Uterus (tissue), 4 donors: ENCODE results near the gene KCNQ1. TPM values are rescaled to one million over a fixed set of nuclear protein-coding genes. Genes with fewer than 3 reads are reported as not detected.
A peak's percentile ranks its signal among the peaks of the same experiment; 100 is the strongest.

ENCODE experiments used
- DNase-seq, 2 donors: peaks; one replicate each; pipeline ENCODE4 v3.0.0-alpha.2; 2019 to 2020
- H3K27ac ChIP-seq, 2 donors: fragments of 200-600 bp; sonication (generic); 1 replicate in 1 of 2; 2 replicates in 1 of 2; pipeline ENCODE4 v1.5.1; 2016 to 2018
- H3K27me3 ChIP-seq, 2 donors: fragments of 200-600 bp; sonication (generic); one replicate each; pipeline ENCODE4 v1.5.1; 2018 to 2019; ENCODE audit warnings: control low read depth in 1 of 2
- H3K36me3 ChIP-seq, 2 donors: fragments of 200-600 bp; sonication (generic); one replicate each; pipeline ENCODE4 v1.5.1; 2019; ENCODE audit warnings: control low read depth in 1 of 2
- H3K4me1 ChIP-seq, 2 donors: fragments of 200-600 bp; sonication (generic); one replicate each; pipeline ENCODE4 v1.5.1; 2018 to 2019; ENCODE audit warnings: control low read depth in 1 of 2
- H3K4me3 ChIP-seq, 2 donors: fragments of 200-600 bp; sonication (generic); 1 replicate in 1 of 2; 2 replicates in 1 of 2; pipeline ENCODE4 v1.5.1; 2018 to 2019; ENCODE audit warnings: mild to moderate bottlenecking in 1 of 2
- H3K9me3 ChIP-seq, 2 donors: fragments of 200-600 bp; sonication (generic); one replicate each; pipeline ENCODE4 v1.5.1; 2019; ENCODE audit warnings: control low read depth in 1 of 2
- CTCF ChIP-seq, 4 experiments: fragments of 200-600 bp in 2 of 4; fragments of 450-650 bp in 2 of 4; sonication (generic) in 2 of 4; IDR thresholded peaks; one replicate each; pipeline ENCODE4 v1.5.1; 2016 to 2019; ENCODE audit warnings: antibody characterized with exemption in 4 of 4, mild to moderate bottlenecking in 2 of 4, moderate library complexity in 1 of 4
- POLR2A ChIP-seq, 2 donors: fragments of 450-650 bp; IDR thresholded peaks; one replicate each; pipeline ENCODE4 v1.6.1; 2016; ENCODE audit warnings: antibody characterized with exemption in 2 of 2, mild to moderate bottlenecking in 1 of 2, moderate library complexity in 1 of 2
- intact Hi-C: fragments of 100-400 bp; cut with DNase I; formaldehyde crosslinking; loops from one replicate; pipeline ENCODE4 v1.15.1; 2023; ENCODE audit warnings: low total_unique reads
- total RNA-seq, 4 donors: library from RNA; depleted of rRNA in 3 of 4; stranded (reverse); fragments of >200 nt in 3 of 4; gene quantifications; one replicate each; pipeline versions ENCODE4 v1.1.0 to v1.2.4, GENCODE V29; 2014 to 2023
- donor health status: DM: yes; HTN: yes; CAD: no.

KCNQ1 gene
- total RNA-seq, 4 donors from 2014 or later, result 2.6 to 10.4 (median 5.4) TPM

GRCh38 chr11:2703363-2704141 lies 258.7 kb downstream of the KCNQ1 start:
- Histone ChIP-seq H3K9me3 (no peaks in the 10 kb centered on the region), H3K4me3 (no peak overlapping the region), H3K27ac (peak overlapping the region in 1 of 2 donors; percentile 7), H3K27me3 (no peaks in the 10 kb centered on the region), H3K36me3 (no peaks in the 10 kb centered on the region), H3K4me1 (peaks cover 0 to 8% of the 10 kb centered on the region in 2 donors)
- DNase-seq, result peak; percentile 10 to 37
- TF ChIP-seq POLR2A (IDR thresholded peaks at IDR 0.05) (no peak), CTCF (IDR thresholded peaks at IDR 0.05) (no peak)
- intact Hi-C loops, result loop anchor here (10.0 kb wide), 1 partner anchor 181 kb away; the partner anchor contains the start of gene CDKN1C

- H3K36me3 ChIP-seq, result no peaks in the 10 kb centered on the region
- TF ChIP-seq POLR2A (IDR thresholded peaks at IDR 0.05) (no peak), CTCF (IDR thresholded peaks at IDR 0.05) (no peak)
- H3K9me3 ChIP-seq, result no peaks in the 10 kb centered on the region
- H3K27ac ChIP-seq, result no peak overlapping the region
- no peaks in the 10 kb centered on the region for H3K27me3 ChIP-seq
- DNase-seq, result no peak
- intact Hi-C loops, result loop anchor here (10.0 kb wide), 1 partner anchor 180 kb away; the partner anchor contains the start of gene CDKN1C
- H3K4me3 ChIP-seq, result no peak overlapping the region
- H3K4me1 ChIP-seq, result peaks cover 0 to 8% of the 10 kb centered on the region in 2 donors
Observed at GRCh38 chr11:2704356-2704755, 259.5 kb downstream of the KCNQ1 start.

- Histone ChIP-seq H3K36me3 (no peaks in the 10 kb centered on the region), H3K4me3 (no peak overlapping the region), H3K9me3 (no peaks in the 10 kb centered on the region), H3K27me3 (no peaks in the 10 kb centered on the region), H3K27ac (no peak overlapping the region), H3K4me1 (peaks cover 0 to 8% of the 10 kb centered on the region in 2 donors)
- DNase-seq, result no peak
- intact Hi-C loops, result loop anchor here (10.0 kb wide), 1 partner anchor 180 kb away; the partner anchor contains the start of gene CDKN1C
- TF ChIP-seq CTCF (IDR thresholded peaks at IDR 0.05), result no peak
- no peak for TF ChIP-seq POLR2A (IDR thresholded peaks at IDR 0.05)
Observed at GRCh38 chr11:2704896-2705606, 260.2 kb downstream of the KCNQ1 start.

GRCh38 chr11:2706321-2706720 lies 261.5 kb downstream of the KCNQ1 start:
- no peaks in the 10 kb centered on the region for H3K27me3 ChIP-seq
- H3K36me3 ChIP-seq, result no peaks in the 10 kb centered on the region
- H3K4me1 ChIP-seq, result peaks cover 0 to 8% of the 10 kb centered on the region in 2 donors
- TF ChIP-seq CTCF (IDR thresholded peaks at IDR 0.05) (no peak), POLR2A (IDR thresholded peaks at IDR 0.05) (no peak)
- DNase-seq, result no peak
- intact Hi-C loops, result loop anchor here (10.0 kb wide), 1 partner anchor 178 kb away; the partner anchor contains the start of gene CDKN1C
- no peak overlapping the region for H3K27ac ChIP-seq
- H3K9me3 ChIP-seq, result no peaks in the 10 kb centered on the region
- no peak overlapping the region for H3K4me3 ChIP-seq

- no peaks in the 10 kb centered on the region for H3K27me3 ChIP-seq
- no peaks in the 10 kb centered on the region for H3K36me3 ChIP-seq
- no peaks in the 10 kb centered on the region for H3K9me3 ChIP-seq
- intact Hi-C loops, result loop anchor here (10.0 kb wide), 1 partner anchor 177 kb away; the partner anchor contains the start of gene CDKN1C
- peak overlapping the region; percentile 87 to 93 for H3K27ac ChIP-seq
- no peak for TF ChIP-seq POLR2A (IDR thresholded peaks at IDR 0.05)
- TF ChIP-seq CTCF (IDR thresholded peaks at IDR 0.05), result no peak
- DNase-seq, result no peak
- peaks cover 6 to 9% of the 10 kb centered on the region in 2 donors for H3K4me1 ChIP-seq
- H3K4me3 ChIP-seq, result no peak overlapping the region
Observed at GRCh38 chr11:2707736-2708135, 262.9 kb downstream of the KCNQ1 start.
